OCI-LY7 (cell line): Measurements from ENCODE around the gene IFIT1. TPM values are rescaled to one million over a fixed set of nuclear protein-coding genes. Genes with fewer than 3 reads are reported as not detected.
"Not testable (repeated sequence)": the region's sequence is repeated elsewhere in the genome, so short reads cannot be mapped to it uniquely, and the experiment has no call there.

Experiments
- BruUV-seq: library from RNA; stranded (reverse); fragments of 400-500 nt; replicated peaks from 2 replicates; lab custom pipeline; 2021; lab: Mats Ljungman, UMichigan
- CTCF ChIA-PET: fragments of 300-600 bp; sonication (Branson Sonifier 250); formaldehyde crosslinking; loops from one replicate; lab custom pipeline; 2022; ENCODE audit warnings: antibody characterized with exemption; ENCODE audit not compliant: unreplicated experiment; lab: Charles Lee
- POLR2A ChIA-PET: fragments of 300-600 bp; sonication (Branson Sonifier 250); formaldehyde crosslinking; loops from one replicate; lab custom pipeline; 2022; ENCODE audit warnings: antibody characterized with exemption; lab: Charles Lee
- DNase-seq: peaks from one replicate; pipeline ENCODE4 v3.0.0-alpha.2; 2015; ENCODE audit warnings: low spot score
- H2AFZ ChIP-seq: fragments of 200-600 bp; sonication (generic), shearing (Covaris generic); 2 replicates; pipeline ENCODE4 v1.6.1; 2014; ENCODE audit warnings: mild to moderate bottlenecking, antibody characterized with exemption, low read length, moderate library complexity
- H3K27ac ChIP-seq: fragments of 200-600 bp; sonication (generic); 2 replicates; pipeline ENCODE4 v1.5.1; 2014; ENCODE audit warnings: mixed run types, low read depth, mild to moderate bottlenecking, moderate library complexity, low read length, inconsistent platforms; ENCODE audit not compliant: poor library complexity, severe bottlenecking
- H3K36me3 ChIP-seq: fragments of 200-600 bp; sonication (generic); 2 replicates; pipeline ENCODE4 v1.6.1; 2014; ENCODE audit warnings: mild to moderate bottlenecking, antibody characterized with exemption, low read length, moderate library complexity, mixed read lengths; ENCODE audit not compliant: insufficient read depth
- H3K4me1 ChIP-seq: fragments of 200-600 bp; sonication (generic); 2 replicates; pipeline ENCODE4 v1.5.1; 2014; ENCODE audit warnings: mild to moderate bottlenecking, low read length; ENCODE audit not compliant: insufficient read depth, poor library complexity, severe bottlenecking
- H3K4me2 ChIP-seq: fragments of 200-600 bp; sonication (generic); 2 replicates; pipeline ENCODE4 v1.6.1; 2014; ENCODE audit warnings: mild to moderate bottlenecking, low read length
- H3K4me3 ChIP-seq: fragments of 200-600 bp; sonication (generic); 2 replicates; pipeline ENCODE4 v1.5.1; 2014; ENCODE audit warnings: mild to moderate bottlenecking, low read depth, low read length; ENCODE audit not compliant: poor library complexity, severe bottlenecking
- H3K79me2 ChIP-seq: fragments of 200-600 bp; sonication (generic); 2 replicates; pipeline ENCODE4 v1.6.1; 2016; ENCODE audit warnings: low read depth, mild to moderate bottlenecking, low read length, moderate library complexity, mixed read lengths; ENCODE audit not compliant: insufficient read depth
- H3K9me2 ChIP-seq: fragments of 200-600 bp; sonication (generic); 2 replicates; pipeline ENCODE4 v1.6.1; 2016; ENCODE audit warnings: mild to moderate bottlenecking, low read length, mixed read lengths; ENCODE audit not compliant: insufficient read depth
- H3K9me3 ChIP-seq: fragments of 200-600 bp; sonication (generic); 2 replicates; pipeline ENCODE4 v1.6.1; 2014; ENCODE audit warnings: mild to moderate bottlenecking, mixed run types, low read length, mixed read lengths
- H4K20me1 ChIP-seq: fragments of 200-600 bp; sonication (generic); 2 replicates; pipeline ENCODE4 v1.6.1; 2014; ENCODE audit warnings: mild to moderate bottlenecking, antibody characterized with exemption, low read length, moderate library complexity, mixed read lengths; ENCODE audit not compliant: insufficient read depth
- CTCF ChIP-seq: fragments of 200-600 bp; sonication (generic); conservative IDR thresholded peaks from 2 replicates; pipeline ENCODE4 v1.5.1; 2014; ENCODE audit warnings: mild to moderate bottlenecking, antibody characterized with exemption, low read length, moderate library complexity, mixed read lengths
- EZH2phosphoT487 ChIP-seq: fragments of 200-600 bp; sonication (generic); IDR thresholded peaks from 2 replicates; pipeline ENCODE4 v1.6.1; 2018; ENCODE audit warnings: low read depth, borderline replicate concordance, mild to moderate bottlenecking, mixed run types, antibody characterized with exemption, low read length, moderate library complexity, mixed read lengths
- intact Hi-C: fragments of 100-400 bp; cut with micrococcal nuclease; formaldehyde crosslinking; loops from one replicate; pipeline ENCODE4 v1.10.0; 2022; ENCODE audit not compliant: unreplicated experiment
- total RNA-seq, 2 experiments: library from RNA; depleted of rRNA in 1 of 2; stranded (reverse); fragments of >200 nt in 1 of 2; shearing (Covaris generic) in 1 of 2; gene quantifications; 2 replicates each; pipeline ENCODE4 v1.2.3, GENCODE V29; 2014 to 2022

The IFIT1 gene
- total RNA-seq, 2 experiments from 2014 or later = not detected

GRCh38 chr10:89390476-89391225 is 1.8 kb upstream of the IFIT1 start:
- Histone ChIP-seq H3K9me3 (no peaks in the 10 kb centered on the region), H3K4me1 (peaks cover 7% of the 10 kb centered on the region), H2AFZ (no peak overlapping the region), H3K27ac (no peak overlapping the region), H3K79me2 (no peaks in the 10 kb centered on the region), H4K20me1 (no peaks in the 10 kb centered on the region), H3K36me3 (no peaks in the 10 kb centered on the region), H3K4me2 (no peak overlapping the region), H3K9me2 (no peaks in the 10 kb centered on the region), H3K4me3 (no peak overlapping the region)
- no TSS peak for BruUV-seq
- ChIA-PET CTCF (no interaction called here), POLR2A (interaction anchor here (0.6 kb wide), 1 partner anchor 9 kb away, joined by 3 read pairs; no protein-coding TSS in a partner anchor)
- intact Hi-C loops = no loop called here
- DNase-seq = no peak
- TF ChIP-seq EZH2phosphoT487 (no peak), CTCF (no peak)

GRCh38 chr10:89391226-89391576 is 1.2 kb upstream of the IFIT1 start:
- H2AFZ ChIP-seq, H3K4me3 ChIP-seq, BruUV-seq, H3K9me2 ChIP-seq, intact Hi-C loops, H3K4me2 ChIP-seq, H3K4me1 ChIP-seq, H3K79me2 ChIP-seq, H4K20me1 ChIP-seq, CTCF ChIA-PET, DNase-seq, H3K9me3 ChIP-seq, H3K27ac ChIP-seq, H3K36me3 ChIP-seq: not testable (repeated sequence)
- POLR2A ChIA-PET = interaction anchor here (0.6 kb wide), 1 partner anchor 8 kb away, joined by 3 read pairs; no protein-coding TSS in a partner anchor

- no TSS peak for BruUV-seq
- TF ChIP-seq CTCF (no peak), EZH2phosphoT487 (no peak)
- DNase-seq = no peak
Measured at GRCh38 chr10:89392974-89393373, 551 bp downstream of the IFIT1 start.

More at GRCh38 chr10:89392974-89393373, 551 bp downstream of the IFIT1 start:
- no peaks in the 10 kb centered on the region for H3K36me3 ChIP-seq
- H3K4me2 ChIP-seq = no peak overlapping the region
- no peaks in the 10 kb centered on the region for H3K9me2 ChIP-seq
- H4K20me1 ChIP-seq = no peaks in the 10 kb centered on the region
- H3K9me3 ChIP-seq = no peaks in the 10 kb centered on the region
- CTCF ChIA-PET = no interaction called here
- peaks cover 7% of the 10 kb centered on the region for H3K4me1 ChIP-seq
- no peak overlapping the region for H2AFZ ChIP-seq
- no peaks in the 10 kb centered on the region for H3K79me2 ChIP-seq
- H3K4me3 ChIP-seq = no peak overlapping the region
- no peak overlapping the region for H3K27ac ChIP-seq
- intact Hi-C loops = no loop called here
- POLR2A ChIA-PET = interaction anchor here (0.6 to 1.3 kb wide), 2 partner anchors 8 to 10 kb away, joined by 3 read pairs; no protein-coding TSS in a partner anchor
